HG02885 (cell line): ENCODE results near the gene CARD16.
A peak's percentile ranks its signal among the peaks of the same experiment; 100 is the strongest.
"Not testable (repeated sequence)": the region's sequence is repeated elsewhere in the genome, so short reads cannot be mapped to it uniquely, and the experiment has no call there.

Experiments
- ATAC-seq: cut with Tn5 transposase; IDR thresholded peaks from one replicate; pipeline ENCODE4 v1.9.1; 2021; ENCODE audit warnings: mild to moderate bottlenecking; ENCODE audit not compliant: unreplicated experiment, poor library complexity

The CARD16 gene

GRCh38 chr11:105044557-105045524, at the start of gene CARD16:
Gene CARD16 (minus strand): TSS chr11:105045335. CDS start chr11:105045297, 38 bp downstream.
- peak; percentile 99 for ATAC-seq

GRCh38 chr11:105092256-105093239, 47.4 kb upstream of the CARD16 start:
- ATAC-seq, result no peak

- no peak for ATAC-seq
Observed at GRCh38 chr11:105081412-105082150, 36.4 kb upstream of the CARD16 start.

GRCh38 chr11:105080171-105080906, 35.2 kb upstream of the CARD16 start:
- ATAC-seq, result not testable (repeated sequence)

- ATAC-seq, result no peak
Observed at GRCh38 chr11:105078283-105078682, 33.1 kb upstream of the CARD16 start.

GRCh38 chr11:105077141-105077790, 32.1 kb upstream of the CARD16 start:
- not testable (repeated sequence) for ATAC-seq

- ATAC-seq, result no peak
Observed at GRCh38 chr11:105074166-105074530, 29.0 kb upstream of the CARD16 start.

GRCh38 chr11:105073456-105074165, 28.5 kb upstream of the CARD16 start:
- no peak for ATAC-seq

GRCh38 chr11:105072080-105072479, 26.9 kb upstream of the CARD16 start:
- not testable (repeated sequence) for ATAC-seq

- no peak for ATAC-seq
Observed at GRCh38 chr11:105071089-105071732, 26.1 kb upstream of the CARD16 start.

GRCh38 chr11:105070306-105070705, 25.2 kb upstream of the CARD16 start:
- ATAC-seq, result no peak

- ATAC-seq, result not testable (repeated sequence)
Observed at GRCh38 chr11:105069749-105070148, 24.6 kb upstream of the CARD16 start.

GRCh38 chr11:105063245-105063941, 18.3 kb upstream of the CARD16 start:
- not testable (repeated sequence) for ATAC-seq

- no peak for ATAC-seq
Observed at GRCh38 chr11:105057432-105057831, 12.3 kb upstream of the CARD16 start.

- ATAC-seq, result no peak
Observed at GRCh38 chr11:105056446-105056845, 11.3 kb upstream of the CARD16 start.

- no peak for ATAC-seq
Observed at GRCh38 chr11:105054723-105055493, 9.8 kb upstream of the CARD16 start.
